GM19035 (cell line): ENCODE data around the gene AMDHD1.
"Not testable (repeated sequence)": the region's sequence is repeated elsewhere in the genome, so short reads cannot be mapped to it uniquely, and the experiment has no call there.

Experiments
- ATAC-seq: cut with Tn5 transposase; IDR thresholded peaks from one replicate; pipeline ENCODE4 v1.9.1; 2021; ENCODE audit not compliant: unreplicated experiment

Gene AMDHD1

GRCh38 chr12:95963096-95963495, 20.0 kb downstream of the AMDHD1 start:
- ATAC-seq, result no peak

- ATAC-seq, result no peak
These were observed 23.2 kb downstream of the AMDHD1 start for GRCh38 chr12:95966287-95966870.

DNA sequence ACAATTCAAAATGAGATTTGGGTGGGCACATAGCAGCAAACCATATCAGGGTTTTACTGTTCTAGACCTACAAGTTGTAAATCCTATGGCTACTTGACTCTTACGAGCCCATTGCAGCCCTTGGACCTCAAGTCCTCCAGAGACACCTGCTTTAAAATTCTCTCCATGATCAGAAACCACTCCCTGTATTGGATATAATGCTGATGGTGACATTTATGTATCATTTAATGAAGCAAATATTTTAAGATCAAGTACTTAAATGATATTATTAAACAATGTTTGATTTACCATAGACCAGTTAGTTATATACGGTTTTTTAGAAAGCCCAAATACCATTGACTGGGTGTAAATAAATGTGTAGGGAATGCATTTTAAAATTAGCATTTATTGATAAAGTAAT, 24.2 kb downstream of the AMDHD1 start:
- ATAC-seq, result no peak

DNA sequence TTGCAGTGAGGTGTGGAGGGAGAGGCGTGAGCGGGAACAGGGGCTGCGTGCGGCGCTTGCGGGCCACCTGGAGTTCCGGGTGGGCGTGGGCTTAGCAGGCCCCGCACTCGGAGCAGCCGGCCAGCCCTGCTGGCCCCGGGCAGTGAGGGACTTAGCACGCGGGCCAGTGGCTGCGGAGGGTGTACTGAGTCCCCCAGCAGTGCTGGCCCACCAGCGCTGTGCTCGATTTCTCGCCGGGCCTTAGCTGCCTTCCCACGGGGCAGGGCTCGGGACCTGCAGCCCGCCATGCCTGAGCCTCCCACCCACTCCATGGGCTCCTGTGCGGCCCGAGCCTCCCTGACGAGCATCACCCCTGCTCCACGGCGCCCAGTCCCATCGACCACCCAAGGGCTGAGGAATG, 26.0 kb downstream of the AMDHD1 start:
- ATAC-seq, result not testable (repeated sequence)

DNA sequence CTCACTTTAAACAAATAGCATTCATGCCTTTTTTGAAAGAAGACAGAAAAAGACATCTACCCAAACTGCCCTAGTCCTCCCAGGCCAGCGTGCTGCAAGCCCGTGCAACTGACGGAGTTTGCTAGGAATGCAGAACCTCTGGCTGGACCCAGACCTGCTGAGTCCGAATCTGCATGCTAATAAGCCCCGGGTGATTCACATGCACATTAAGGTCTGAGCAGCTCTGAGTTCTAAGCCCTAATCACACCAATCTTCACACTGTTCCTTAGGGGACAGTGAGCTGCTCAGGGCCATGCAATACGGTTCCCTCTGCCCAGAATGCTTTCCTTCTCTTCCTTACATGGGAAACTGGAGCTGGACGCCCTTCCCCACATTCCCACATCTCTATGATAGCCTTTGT, 27.8 kb downstream of the AMDHD1 start:
- ATAC-seq, result no peak

DNA sequence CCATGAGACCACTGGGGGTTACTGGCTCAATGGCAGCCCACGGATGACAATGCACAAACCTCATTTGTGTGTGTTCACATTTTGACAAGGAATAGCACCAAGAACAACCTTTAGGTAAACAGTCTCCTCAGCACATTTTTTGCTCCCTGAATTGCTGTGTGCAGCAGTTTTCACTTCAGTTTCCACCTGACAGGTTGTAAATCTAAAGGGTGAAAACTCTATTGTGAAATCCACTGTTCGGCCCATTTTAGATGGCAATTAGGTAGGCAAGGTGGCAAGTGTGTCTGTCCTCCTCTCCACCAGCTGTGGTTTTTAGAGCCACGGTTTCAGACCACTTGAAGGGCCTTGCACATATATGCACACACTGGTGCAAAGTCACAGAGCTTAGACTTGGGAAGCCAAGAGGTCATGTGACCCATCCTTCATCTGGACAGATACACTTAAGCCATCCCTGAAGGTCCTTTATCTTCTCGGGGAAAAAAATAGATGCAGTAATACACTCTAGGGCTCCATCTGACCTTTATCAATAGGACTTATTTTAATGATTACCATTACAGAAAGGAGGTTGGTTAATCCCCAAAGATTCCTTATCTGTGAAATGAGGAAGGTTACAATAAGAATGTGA, 29.8 kb downstream of the AMDHD1 start:
- ATAC-seq, result no peak

DNA sequence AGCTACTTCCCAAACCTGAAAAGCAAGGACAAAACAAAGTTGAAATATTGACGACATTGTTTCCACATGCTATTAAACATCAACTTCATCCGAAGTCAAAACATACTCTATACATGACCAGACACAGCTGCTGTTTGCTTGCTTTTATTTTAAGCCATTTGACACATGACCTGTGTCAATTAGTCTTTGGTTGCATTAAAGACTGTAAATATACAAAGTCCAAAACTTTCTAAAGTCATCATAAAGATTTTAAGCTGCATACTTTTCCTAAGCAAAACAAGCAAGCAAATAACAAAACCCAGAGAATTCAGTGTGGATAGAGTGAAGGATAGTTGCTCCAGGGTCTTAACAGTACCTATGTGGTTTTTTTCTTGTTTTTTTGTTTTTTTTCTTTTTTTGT, 31.2 kb downstream of the AMDHD1 start:
- no peak for ATAC-seq

DNA sequence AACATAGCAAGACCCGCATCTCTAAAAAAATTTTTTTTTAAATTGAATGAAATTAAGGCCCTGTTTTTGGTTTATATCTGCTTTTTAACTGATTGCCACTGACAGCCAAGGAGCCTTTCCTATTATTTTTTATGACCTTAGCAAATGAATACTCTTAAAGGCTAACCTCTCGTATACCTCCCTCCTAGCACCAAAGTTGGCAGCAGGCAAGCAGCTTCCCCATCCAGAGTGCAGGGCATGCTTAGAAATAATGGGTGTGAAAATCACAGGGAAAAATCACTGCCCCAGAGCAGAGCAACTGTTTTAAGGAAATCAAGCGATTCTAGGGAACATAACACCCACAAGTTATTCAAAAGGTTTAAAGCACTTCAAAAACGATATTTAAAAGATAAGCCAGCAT, 32.4 kb downstream of the AMDHD1 start:
- ATAC-seq, result no peak

- ATAC-seq, result no peak
These were observed 33.3 kb downstream of the AMDHD1 start for GRCh38 chr12:95976416-95976832.

DNA sequence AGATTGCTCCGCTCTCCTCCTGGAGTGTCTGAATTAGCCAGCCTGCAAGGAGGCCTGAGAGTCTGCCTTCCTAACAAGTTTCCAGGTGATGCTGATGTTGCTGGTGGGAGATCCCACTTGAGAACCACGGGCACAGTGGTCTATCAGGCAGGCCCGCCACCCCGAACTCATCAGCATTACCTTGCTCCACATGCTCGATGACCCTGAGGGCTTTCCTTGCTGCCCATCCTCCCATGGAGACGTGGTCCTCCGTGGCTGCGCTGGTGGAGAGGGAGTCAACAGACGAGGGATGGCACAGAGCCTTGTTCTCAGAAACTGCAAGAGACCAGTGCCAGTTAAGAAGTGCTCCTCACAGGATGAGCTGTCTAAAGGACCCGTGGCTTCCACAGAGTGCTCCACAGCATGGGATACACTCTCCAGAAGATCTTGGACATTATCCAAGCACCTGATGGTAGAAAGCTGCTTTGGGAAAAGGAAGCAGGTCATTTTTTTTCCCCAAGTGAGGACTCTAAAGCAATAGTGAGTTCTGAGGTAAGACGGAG, 34.7 kb downstream of the AMDHD1 start:
- no peak for ATAC-seq

- no peak for ATAC-seq
These were observed 35.2 kb downstream of the AMDHD1 start for GRCh38 chr12:95978351-95978750.

DNA sequence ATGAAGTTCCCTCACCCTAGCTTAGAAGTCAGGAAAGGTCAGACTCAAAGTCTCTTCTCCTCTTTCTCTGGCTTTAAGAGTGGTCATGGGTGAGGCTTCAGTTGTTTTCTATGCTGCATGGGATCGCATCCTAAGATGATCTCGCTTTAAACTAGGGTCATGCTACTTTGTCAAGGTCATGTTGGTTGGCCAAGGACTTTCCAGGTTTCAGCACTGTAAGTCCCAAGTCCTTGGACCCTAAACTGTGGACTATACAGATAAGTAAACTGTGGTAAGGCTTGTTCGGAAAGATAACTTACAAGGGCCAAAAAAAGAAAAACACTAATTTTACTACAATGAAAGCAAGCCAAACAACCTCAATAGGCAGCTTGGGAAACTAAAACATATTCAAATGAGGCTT, 35.6 kb downstream of the AMDHD1 start:
- ATAC-seq, result no peak

- no peak for ATAC-seq
These were observed 37.3 kb downstream of the AMDHD1 start for GRCh38 chr12:95980437-95980836.

- no peak for ATAC-seq
These were observed 39.5 kb downstream of the AMDHD1 start for GRCh38 chr12:95982602-95983001.

DNA sequence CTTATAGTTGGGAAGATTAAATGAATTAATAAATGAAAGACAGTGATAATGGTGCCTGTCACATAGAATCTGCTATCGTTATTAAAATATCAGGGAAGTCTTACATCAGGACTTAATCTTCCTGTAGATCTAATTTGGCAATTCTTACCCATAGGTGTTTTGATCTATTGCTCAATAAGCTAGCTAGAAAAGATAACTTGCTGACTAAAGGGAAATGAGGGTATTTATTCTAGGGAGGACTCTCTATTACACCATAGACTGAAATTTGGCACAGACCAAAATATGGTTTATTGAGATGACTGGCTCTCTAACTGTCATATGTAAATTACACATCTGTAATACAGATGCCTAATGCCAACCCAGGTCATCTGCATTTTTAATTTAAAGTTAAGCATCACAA, 41.6 kb downstream of the AMDHD1 start:
- ATAC-seq, result no peak

DNA sequence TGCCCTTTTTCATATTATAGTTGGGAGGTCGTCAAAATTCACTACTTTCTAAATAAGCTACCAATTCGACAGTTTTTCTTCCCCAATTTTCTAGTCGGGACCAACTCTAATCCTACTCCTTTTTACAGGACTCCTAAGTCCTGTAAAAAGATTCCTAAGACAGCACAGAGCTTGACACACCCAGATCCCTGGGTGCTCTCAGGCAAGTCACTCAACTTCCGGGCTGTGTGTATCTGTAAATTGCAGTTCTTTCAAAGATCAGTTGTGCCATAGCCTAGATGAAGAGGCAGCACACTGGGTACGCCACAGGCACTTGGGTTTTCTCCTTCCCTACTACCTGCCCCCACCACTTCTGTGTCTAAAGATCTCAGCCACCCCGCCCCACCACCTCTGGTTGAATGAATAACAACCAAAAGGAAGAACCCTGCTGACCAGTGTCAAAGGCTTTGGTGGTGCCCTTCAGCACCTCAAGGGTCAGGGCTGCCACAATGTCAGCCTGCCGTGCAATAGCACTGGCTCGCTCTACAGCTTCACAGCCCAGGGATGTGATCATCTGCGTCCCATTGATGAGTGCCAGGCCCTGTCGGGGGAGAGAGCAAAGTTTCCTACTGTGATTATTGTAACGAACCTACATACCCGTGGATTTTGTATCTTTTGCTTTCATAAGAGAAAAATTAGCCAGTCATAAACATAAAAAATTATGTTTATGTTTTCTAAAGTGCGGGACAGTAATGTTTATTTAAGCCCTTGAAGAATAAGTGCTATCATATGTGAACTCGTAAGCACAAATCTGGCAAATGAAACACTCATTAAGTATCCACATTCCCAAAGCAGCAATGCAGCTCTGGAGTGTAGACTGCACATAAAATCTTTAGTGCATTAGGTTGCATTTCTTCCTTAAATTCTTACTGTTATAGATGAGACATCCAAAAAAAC, 43.8 kb downstream of the AMDHD1 start:
- ATAC-seq, result no peak

- no peak for ATAC-seq
These were observed 45.6 kb downstream of the AMDHD1 start for GRCh38 chr12:95988506-95989275.

GRCh38 chr12:95989504-95990123, 46.5 kb downstream of the AMDHD1 start:
- no peak for ATAC-seq

- ATAC-seq, result no peak
These were observed 47.0 kb downstream of the AMDHD1 start for GRCh38 chr12:95990136-95990535.

DNA sequence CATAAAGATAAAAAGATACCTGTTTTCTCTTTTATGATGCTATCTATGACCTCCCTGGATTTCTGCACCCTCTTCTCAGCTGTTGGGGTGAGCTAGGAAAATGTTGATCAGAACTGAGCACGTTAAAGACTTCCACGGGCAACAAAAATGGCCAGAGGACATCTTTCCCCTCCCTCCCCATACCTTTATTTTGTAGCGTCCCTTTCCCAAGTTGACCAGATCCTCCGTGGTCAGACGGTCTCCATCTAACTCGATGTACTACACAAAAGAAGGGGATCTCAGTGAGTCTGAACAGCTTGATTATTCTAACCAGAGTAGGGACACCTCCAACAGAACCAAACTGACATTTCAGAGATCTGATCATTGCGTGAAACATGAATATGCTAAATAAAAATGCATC, 50.8 kb downstream of the AMDHD1 start:
- no peak for ATAC-seq

GRCh38 chr12:95994476-95994875, 51.3 kb downstream of the AMDHD1 start:
- no peak for ATAC-seq
